COLO668 (cell line): ENCODE results near the gene ADK.

ENCODE experiments used
- DNase-seq: peaks from one replicate; lab custom pipeline; 2025; ENCODE audit not compliant: unreplicated experiment; lab: John Stamatoyannopoulos, UW

Gene ADK

GRCh38 chr10:74231375-74231774, 80.4 kb downstream of the ADK start:
- no peak for DNase-seq

GRCh38 chr10:74233281-74233680, 82.3 kb downstream of the ADK start:
- DNase-seq = no peak

GRCh38 chr10:74234569-74234968, 83.5 kb downstream of the ADK start:
- no peak for DNase-seq

GRCh38 chr10:74238031-74238431, 87.0 kb downstream of the ADK start:
- no peak for DNase-seq

- DNase-seq = no peak
These were observed 87.5 kb downstream of the ADK start for GRCh38 chr10:74238516-74238915.

GRCh38 chr10:74243067-74243466, 92.0 kb downstream of the ADK start:
- no peak for DNase-seq

- DNase-seq = peak; percentile 7
These were observed 93.2 kb downstream of the ADK start for GRCh38 chr10:74244097-74244685.

GRCh38 chr10:74244807-74245206, 93.8 kb downstream of the ADK start:
- no peak for DNase-seq

GRCh38 chr10:74246495-74246894, 95.5 kb downstream of the ADK start:
- DNase-seq = no peak

- DNase-seq = no peak
These were observed 98.8 kb downstream of the ADK start for GRCh38 chr10:74249865-74250264.

GRCh38 chr10:74255214-74255613, 104.2 kb downstream of the ADK start:
- DNase-seq = no peak

GRCh38 chr10:74255888-74256357, 104.9 kb downstream of the ADK start:
- DNase-seq = no peak

- DNase-seq = no peak
These were observed 111.8 kb downstream of the ADK start for GRCh38 chr10:74262856-74263255.

GRCh38 chr10:74263996-74264395, 113.0 kb downstream of the ADK start:
- DNase-seq = no peak

GRCh38 chr10:74272288-74272687, 121.3 kb downstream of the ADK start:
- no peak for DNase-seq

- no peak for DNase-seq
These were observed 124.8 kb downstream of the ADK start for GRCh38 chr10:74275755-74276290.

- no peak for DNase-seq
These were observed 125.4 kb downstream of the ADK start for GRCh38 chr10:74276416-74276815.

GRCh38 chr10:74282151-74282847, 131.3 kb downstream of the ADK start:
- DNase-seq = no peak

- no peak for DNase-seq
These were observed 131.8 kb downstream of the ADK start for GRCh38 chr10:74282848-74283210.

GRCh38 chr10:74289188-74289587, 138.2 kb downstream of the ADK start:
- no peak for DNase-seq

- DNase-seq = no peak
These were observed 138.9 kb downstream of the ADK start for GRCh38 chr10:74289951-74290350.

- no peak for DNase-seq
These were observed 139.7 kb downstream of the ADK start for GRCh38 chr10:74290708-74291107.
